HG02852 (cell line): ENCODE data around the gene USP2.

Source experiments
- ATAC-seq: cut with Tn5 transposase; IDR thresholded peaks from one replicate; pipeline ENCODE4 v1.9.1; 2021; ENCODE audit warnings: mild to moderate bottlenecking, moderate library complexity; ENCODE audit not compliant: unreplicated experiment

USP2 gene

GRCh38 chr11:119323532-119324033 is 57.9 kb downstream of the USP2 start:
- no peak for ATAC-seq

- ATAC-seq = no peak
These were observed 58.5 kb downstream of the USP2 start for GRCh38 chr11:119322921-119323531.

GRCh38 chr11:119322360-119322739 is 59.1 kb downstream of the USP2 start:
- no peak for ATAC-seq

GRCh38 chr11:119320776-119321524 is 60.5 kb downstream of the USP2 start:
- peak; percentile 54 for ATAC-seq

GRCh38 chr11:119320240-119320775 is 61.2 kb downstream of the USP2 start:
- no peak for ATAC-seq

GRCh38 chr11:119319700-119320239 is 61.7 kb downstream of the USP2 start:
- no peak for ATAC-seq

GRCh38 chr11:119319136-119319699 is 62.3 kb downstream of the USP2 start:
- ATAC-seq = no peak

- ATAC-seq = no peak
These were observed 63.0 kb downstream of the USP2 start for GRCh38 chr11:119318240-119319135.

GRCh38 chr11:119317592-119318239 is 63.8 kb downstream of the USP2 start:
- ATAC-seq = no peak

- no peak for ATAC-seq
These were observed 64.5 kb downstream of the USP2 start, which contains the start of gene MCAM for GRCh38 chr11:119316729-119317591. TSS of gene MCAM (minus strand) at chr11:119317130. CDS start at chr11:119317101, 29 bp downstream.

GRCh38 chr11:119316016-119316728 is 65.3 kb downstream of the USP2 start:
- ATAC-seq = no peak

GRCh38 chr11:119315131-119316015 is 66.1 kb downstream of the USP2 start:
- ATAC-seq = no peak

GRCh38 chr11:119314726-119315125 is 66.8 kb downstream of the USP2 start:
- no peak for ATAC-seq

- no peak for ATAC-seq
These were observed 70.8 kb downstream of the USP2 start for GRCh38 chr11:119310682-119311052.

GRCh38 chr11:119309953-119310681 is 71.4 kb downstream of the USP2 start:
- no peak for ATAC-seq

- ATAC-seq = no peak
These were observed 72.1 kb downstream of the USP2 start for GRCh38 chr11:119309411-119309810.

- ATAC-seq = no peak
These were observed 73.5 kb downstream of the USP2 start for GRCh38 chr11:119307974-119308373.
